CD14-positive monocyte (primary cell): ENCODE results near the gene HAPLN1. TPM values are rescaled to one million over a fixed set of nuclear protein-coding genes. Genes with fewer than 3 reads are reported as not detected.

Source experiments
- DNase-seq, 3 donors: peaks; one replicate each; pipeline ENCODE4 v3.0.0-alpha.2; 2011 to 2022
- H2AFZ ChIP-seq: 2 replicates; pipeline ENCODE4 v1.6.0; 2012; ENCODE audit warnings: mild to moderate bottlenecking, low read depth, low read length, inconsistent platforms; ENCODE audit not compliant: insufficient read depth, poor library complexity, severe bottlenecking
- H3K27ac ChIP-seq, 2 donors: 1 replicate in 1 of 2; 2 replicates in 1 of 2; pipeline ENCODE4 v1.5.1; 2012 to 2013; ENCODE audit warnings: low read length in 2 of 2, control low read depth in 1 of 2, inconsistent platforms in 1 of 2, low read depth in 1 of 2, mild to moderate bottlenecking in 1 of 2
- H3K27me3 ChIP-seq, 2 donors: one replicate each; pipeline versions ENCODE4 v1.6.0 to v1.6.1; 2011 to 2013; ENCODE audit warnings: low read length in 2 of 2; ENCODE audit not compliant: control insufficient read depth in 2 of 2, insufficient read depth in 2 of 2
- H3K36me3 ChIP-seq, 2 donors: replicated peaks in 1 of 2; 1 replicate in 1 of 2; 2 replicates in 1 of 2; pipeline versions ENCODE4 v1.5.1 to v1.6.1; 2012 to 2013; ENCODE audit warnings: low read length in 2 of 2, control low read depth in 1 of 2, inconsistent platforms in 1 of 2, mild to moderate bottlenecking in 1 of 2; ENCODE audit not compliant: insufficient read depth in 2 of 2, control insufficient read depth in 1 of 2
- H3K4me1 ChIP-seq, 2 donors: 1 replicate in 1 of 2; 2 replicates in 1 of 2; pipeline versions ENCODE4 v1.5.1 to v1.6.1; 2012 to 2013; ENCODE audit warnings: low read length in 2 of 2, control low read depth in 1 of 2, inconsistent platforms in 1 of 2, mild to moderate bottlenecking in 1 of 2, moderate library complexity in 1 of 2; ENCODE audit not compliant: insufficient read depth in 2 of 2, control insufficient read depth in 1 of 2
- H3K4me2 ChIP-seq: replicated peaks from 2 replicates; pipeline ENCODE3; 2012; ENCODE audit warnings: low read length, moderate library complexity, mild to moderate bottlenecking; ENCODE audit not compliant: poor library complexity, severe bottlenecking; ENCODE audit errors: extremely low read depth
- H3K4me3 ChIP-seq, 3 experiments: fragments of 200-600 bp in 1 of 3; sonication (generic) in 1 of 3; replicated peaks in 1 of 3; 1 replicate in 2 of 3; 2 replicates in 1 of 3; pipeline ENCODE4 v1.5.1; 2011 to 2013; ENCODE audit warnings: low read length in 3 of 3, mild to moderate bottlenecking in 3 of 3, control low read depth in 2 of 3, low read depth in 2 of 3, inconsistent platforms in 1 of 3, moderate library complexity in 1 of 3
- H3K79me2 ChIP-seq: 2 replicates; pipeline ENCODE4 v1.6.0; 2012; ENCODE audit warnings: mild to moderate bottlenecking, control low read depth, inconsistent platforms, low read length, moderate library complexity; ENCODE audit not compliant: insufficient read depth
- H3K9ac ChIP-seq: 2 replicates; pipeline ENCODE4 v1.6.0; 2017; ENCODE audit warnings: low read length, mild to moderate bottlenecking; ENCODE audit not compliant: insufficient read depth, poor library complexity, severe bottlenecking
- H3K9me3 ChIP-seq, 2 donors: replicated peaks in 1 of 2; 1 replicate in 1 of 2; 2 replicates in 1 of 2; pipeline versions ENCODE4 v1.5.1 to v1.6.1; 2012 to 2013; ENCODE audit warnings: low read length in 2 of 2, control low read depth in 1 of 2; ENCODE audit not compliant: control insufficient read depth in 1 of 2, insufficient read depth in 1 of 2
- H4K20me1 ChIP-seq: 2 replicates; pipeline ENCODE4 v1.6.0; 2012; ENCODE audit warnings: mild to moderate bottlenecking, low read length, control low read depth, moderate library complexity; ENCODE audit not compliant: insufficient read depth
- H3K27ac Mint-ChIP-seq, 7 donors: one replicate each; pipeline ENCODE4 v1.8.0; 2020; ENCODE audit warnings: mild to moderate bottlenecking in 7 of 7, mixed read lengths in 7 of 7, moderate library complexity in 6 of 7, inconsistent platforms in 2 of 7
- H3K27me3 Mint-ChIP-seq, 3 donors: one replicate each; pipeline ENCODE4 v1.8.0; 2021 to 2022; ENCODE audit warnings: low read depth in 3 of 3, mild to moderate bottlenecking in 3 of 3, mixed read lengths in 3 of 3, moderate library complexity in 3 of 3, inconsistent platforms in 1 of 3
- H3K36me3 Mint-ChIP-seq, 2 donors: one replicate each; pipeline ENCODE4 v1.8.0; 2020; ENCODE audit warnings: mixed read lengths in 2 of 2, inconsistent platforms in 1 of 2, mild to moderate bottlenecking in 1 of 2
- H3K4me1 Mint-ChIP-seq: one replicate; pipeline ENCODE4 v1.8.0; 2020; ENCODE audit warnings: mild to moderate bottlenecking, mixed read lengths
- H3K4me3 Mint-ChIP-seq, 2 donors: one replicate each; pipeline ENCODE4 v1.8.0; 2020; ENCODE audit warnings: mild to moderate bottlenecking in 2 of 2, mixed read lengths in 2 of 2, moderate library complexity in 1 of 2
- H3K9me3 Mint-ChIP-seq, 7 donors: one replicate each; pipeline ENCODE4 v1.8.0; 2020 to 2022; ENCODE audit warnings: mixed read lengths in 7 of 7, mild to moderate bottlenecking in 6 of 7, moderate library complexity in 6 of 7, inconsistent platforms in 2 of 7
- WGBS: methylation state at CpG from one replicate; pipeline ENCODE4 v1.1.5; 2013; ENCODE audit warnings: missing lambda C conversion rate; ENCODE audit not compliant: insufficient coverage; 5-methylcytosine and 5-hydroxymethylcytosine counted together
- intact Hi-C, 2 donors: fragments of 100-400 bp; cut with micrococcal nuclease; formaldehyde crosslinking; loops; one replicate each; pipeline versions ENCODE4 v1.15.0 to v1.15.1; 2023
- polyA plus RNA-seq, 3 donors: library from polyadenylated mRNA; depleted of rRNA in 1 of 3; unstranded in 2 of 3; stranded (reverse) in 1 of 3; fragments of 300-500 nt in 2 of 3; fragments of >200 nt in 1 of 3; fragmentation: Illumina TruSeq in 2 of 3; gene quantifications; 1 replicate in 2 of 3; 2 replicates in 1 of 3; pipeline ENCODE4 v1.2.3, GENCODE V29; 2012 to 2021
- TF ChIP-seq, protein P1 (sequence below): fragments of 200-600 bp; IDR thresholded peaks from one replicate; pipeline ENCODE4 v1.8.0; 2022; ENCODE audit warnings: antibody characterized with exemption, mild to moderate bottlenecking

HAPLN1 gene
- polyA plus RNA-seq, 3 donors = not detected

DNA sequence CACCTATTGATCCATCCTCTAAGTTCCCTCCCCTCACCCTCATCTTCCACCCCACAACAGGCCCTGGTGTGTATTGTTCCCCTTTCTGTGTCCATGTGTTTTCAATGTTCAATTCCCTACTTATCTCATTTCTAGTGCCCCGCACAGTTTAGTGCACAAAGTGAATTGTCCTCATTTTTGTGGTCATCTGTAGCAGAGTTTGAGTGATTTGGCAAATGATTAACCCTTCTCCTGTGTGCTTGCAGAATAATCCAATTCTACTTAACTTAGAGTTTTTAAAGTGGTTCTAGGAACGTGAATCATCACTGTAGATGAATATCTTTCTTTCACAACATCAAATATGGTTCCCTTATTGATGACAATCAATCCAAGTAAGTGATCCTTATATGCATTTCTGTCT is 6.3 kb upstream of the HAPLN1 start:
- DNase-seq = no peak
- intact Hi-C loops = no loop called here
- Histone ChIP-seq H3K9me3 (peaks cover 0 to 5% of the 10 kb centered on the region in 2 donors), H4K20me1 (no peaks in the 10 kb centered on the region), H3K36me3 (no peaks in the 10 kb centered on the region), H3K4me3 (no peak overlapping the region), H2AFZ (no peak overlapping the region), H3K4me2 (no peak overlapping the region), H3K4me1 (peaks cover 0 to 6% of the 10 kb centered on the region in 2 donors), H3K79me2 (no peaks in the 10 kb centered on the region), H3K9ac (no peak overlapping the region), H3K27me3 (peaks cover 22 to 30% of the 10 kb centered on the region in 2 donors), H3K27ac (no peak overlapping the region)
- Mint-ChIP-seq H3K27me3 (peaks cover 23 to 29% (median 26%) of the 10 kb centered on the region in 3 donors), H3K27ac (no peak overlapping the region), H3K36me3 (no peaks in the 10 kb centered on the region), H3K9me3 (peaks cover 0 to 3% (median 0%) of the 10 kb centered on the region in 7 donors), H3K4me1 (peaks cover 4% of the 10 kb centered on the region), H3K4me3 (no peak overlapping the region)
- TF ChIP-seq, protein P1, sequence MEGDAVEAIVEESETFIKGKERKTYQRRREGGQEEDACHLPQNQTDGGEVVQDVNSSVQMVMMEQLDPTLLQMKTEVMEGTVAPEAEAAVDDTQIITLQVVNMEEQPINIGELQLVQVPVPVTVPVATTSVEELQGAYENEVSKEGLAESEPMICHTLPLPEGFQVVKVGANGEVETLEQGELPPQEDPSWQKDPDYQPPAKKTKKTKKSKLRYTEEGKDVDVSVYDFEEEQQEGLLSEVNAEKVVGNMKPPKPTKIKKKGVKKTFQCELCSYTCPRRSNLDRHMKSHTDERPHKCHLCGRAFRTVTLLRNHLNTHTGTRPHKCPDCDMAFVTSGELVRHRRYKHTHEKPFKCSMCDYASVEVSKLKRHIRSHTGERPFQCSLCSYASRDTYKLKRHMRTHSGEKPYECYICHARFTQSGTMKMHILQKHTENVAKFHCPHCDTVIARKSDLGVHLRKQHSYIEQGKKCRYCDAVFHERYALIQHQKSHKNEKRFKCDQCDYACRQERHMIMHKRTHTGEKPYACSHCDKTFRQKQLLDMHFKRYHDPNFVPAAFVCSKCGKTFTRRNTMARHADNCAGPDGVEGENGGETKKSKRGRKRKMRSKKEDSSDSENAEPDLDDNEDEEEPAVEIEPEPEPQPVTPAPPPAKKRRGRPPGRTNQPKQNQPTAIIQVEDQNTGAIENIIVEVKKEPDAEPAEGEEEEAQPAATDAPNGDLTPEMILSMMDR = no peak
- WGBS = no CpG with 5 or more reads among the region's 2 CpGs

DNA sequence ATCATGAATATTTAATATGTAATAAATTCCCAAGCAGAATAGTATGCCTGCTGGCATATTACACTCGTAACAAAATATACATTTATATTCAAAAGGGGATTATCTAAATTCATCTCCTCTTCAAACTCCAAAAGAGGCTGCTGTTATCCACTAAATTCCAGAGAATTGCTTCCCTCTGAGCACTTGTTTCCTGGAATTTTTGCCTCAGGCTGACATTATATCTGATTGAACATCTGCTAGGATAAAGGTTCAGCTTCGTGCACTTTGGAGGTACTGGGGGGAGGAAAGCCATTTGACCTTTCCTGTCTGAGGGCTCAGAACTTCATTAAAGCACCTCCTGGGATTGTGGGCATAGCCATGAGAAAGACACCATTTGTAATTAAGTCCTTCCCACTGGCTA is 4.3 kb upstream of the HAPLN1 start:
- TF ChIP-seq, protein P1 = no peak
- Histone ChIP-seq H3K79me2 (no peaks in the 10 kb centered on the region), H3K4me1 (peaks cover 0 to 10% of the 10 kb centered on the region in 2 donors), H3K27ac (no peak overlapping the region), H3K9me3 (peaks cover 0 to 18% of the 10 kb centered on the region in 2 donors), H4K20me1 (no peaks in the 10 kb centered on the region), H3K27me3 (peaks cover 40 to 49% of the 10 kb centered on the region in 2 donors), H3K9ac (no peak overlapping the region), H3K4me2 (no peak overlapping the region), H2AFZ (no peak overlapping the region), H3K36me3 (no peaks in the 10 kb centered on the region), H3K4me3 (no peak overlapping the region)
- Mint-ChIP-seq H3K4me1 (peaks cover 10% of the 10 kb centered on the region), H3K27me3 (peaks cover 43 to 47% (median 46%) of the 10 kb centered on the region in 3 donors), H3K27ac (no peak overlapping the region), H3K9me3 (peaks cover 0 to 6% (median 2%) of the 10 kb centered on the region in 7 donors), H3K36me3 (no peaks in the 10 kb centered on the region), H3K4me3 (no peak overlapping the region)
- intact Hi-C loops = no loop called here
- no peak for DNase-seq
- WGBS = 80% methylated on average over 1 of the region's 2 CpGs
